HG03460 (cell line): ENCODE results near the gene RAD51B.
A peak's percentile ranks its signal among the peaks of the same experiment; 100 is the strongest.

ENCODE experiments used
- ATAC-seq: cut with Tn5 transposase; IDR thresholded peaks from one replicate; pipeline ENCODE4 v1.9.1; 2021; ENCODE audit not compliant: unreplicated experiment

RAD51B gene

GRCh38 chr14:68312884-68313610, 493.5 kb downstream of the RAD51B start:
- ATAC-seq: peak; percentile 91

- no peak for ATAC-seq
Observed at GRCh38 chr14:68314642-68315041, 495.1 kb downstream of the RAD51B start.

- ATAC-seq: no peak
Observed at GRCh38 chr14:68315081-68315480, 495.5 kb downstream of the RAD51B start.

GRCh38 chr14:68316078-68316868, 496.7 kb downstream of the RAD51B start:
- no peak for ATAC-seq

- ATAC-seq: no peak
Observed at GRCh38 chr14:68317239-68317638, 497.7 kb downstream of the RAD51B start.

GRCh38 chr14:68318828-68319227, 499.2 kb downstream of the RAD51B start:
- no peak for ATAC-seq

GRCh38 chr14:68320495-68320894, 500.9 kb downstream of the RAD51B start:
- ATAC-seq: no peak

GRCh38 chr14:68322940-68323620, 503.5 kb downstream of the RAD51B start:
- no peak for ATAC-seq

GRCh38 chr14:68325267-68325807, 505.8 kb downstream of the RAD51B start:
- ATAC-seq: no peak

- no peak for ATAC-seq
Observed at GRCh38 chr14:68327231-68327630, 507.7 kb downstream of the RAD51B start.

GRCh38 chr14:68328509-68328908, 508.9 kb downstream of the RAD51B start:
- peak; percentile 71 for ATAC-seq

GRCh38 chr14:68331426-68331825, 511.8 kb downstream of the RAD51B start:
- ATAC-seq: no peak

- no peak for ATAC-seq
Observed at GRCh38 chr14:68331991-68332390, 512.4 kb downstream of the RAD51B start.

- no peak for ATAC-seq
Observed at GRCh38 chr14:68333262-68333661, 513.7 kb downstream of the RAD51B start.

GRCh38 chr14:68335312-68335711, 515.7 kb downstream of the RAD51B start:
- peak; percentile 50 for ATAC-seq

GRCh38 chr14:68336165-68336564, 516.6 kb downstream of the RAD51B start:
- ATAC-seq: no peak

- ATAC-seq: no peak
Observed at GRCh38 chr14:68337279-68337678, 517.7 kb downstream of the RAD51B start.

- no peak for ATAC-seq
Observed at GRCh38 chr14:68340262-68340661, 520.7 kb downstream of the RAD51B start.

GRCh38 chr14:68341411-68342212, 522.0 kb downstream of the RAD51B start:
- no peak for ATAC-seq

GRCh38 chr14:68342216-68342763, 522.7 kb downstream of the RAD51B start:
- ATAC-seq: no peak
